ENCODE data around the gene UNC79. TPM values are rescaled to one million over a fixed set of nuclear protein-coding genes. Genes with fewer than 3 reads are reported as not detected.

The UNC79 gene
- total RNA-seq, 1 experiment from 2014 or later: not detected

- Histone ChIP-seq H3K4me1 (ENCODE audit: insufficient read depth, low read length) (no peaks in the 10 kb centered on the region), H3K9me2 (replicated peaks; ENCODE audit: low read length) (no peaks in the 10 kb centered on the region), H3K4me2 (ENCODE audit: low read length) (no peak overlapping the region), H3K27me3 (ENCODE audit: low read length) (peaks cover 11% of the 10 kb centered on the region; the same call in 1 of the 2 replicates), H3K4me3 (ENCODE audit: low read length) (no peak overlapping the region), H3K9me3 (ENCODE audit: low read length) (no peaks in the 10 kb centered on the region), H4K20me1 (ENCODE audit: low read length) (no peaks in the 10 kb centered on the region), H3K27ac (ENCODE audit: low read length) (no peak overlapping the region), H3K9ac (ENCODE audit: low read length) (no peak overlapping the region), H3F3A (ENCODE audit: low read length, unreplicated experiment) (no peaks in the 10 kb centered on the region), H3K36me3 (ENCODE audit: low read depth, low read length) (no peaks in the 10 kb centered on the region), H3K79me2 (ENCODE audit: low read length) (no peaks in the 10 kb centered on the region), H2AFZ (ENCODE audit: low read length) (no peak overlapping the region)
- intact Hi-C loops (cut with micrococcal nuclease): no loop called here
- CTCF ChIA-PET: no interaction called here
- DNase-seq (no peak), ATAC-seq (no peak)
- TF ChIP-seq EZH2phosphoT487 (IDR thresholded peaks at IDR 0.05; ENCODE audit: borderline replicate concordance, low read length) (no peak), EZH2 (IDR thresholded peaks at IDR 0.05; ENCODE audit: low read length, unreplicated experiment) (no peak)
- TF ChIP-seq, protein P1, sequence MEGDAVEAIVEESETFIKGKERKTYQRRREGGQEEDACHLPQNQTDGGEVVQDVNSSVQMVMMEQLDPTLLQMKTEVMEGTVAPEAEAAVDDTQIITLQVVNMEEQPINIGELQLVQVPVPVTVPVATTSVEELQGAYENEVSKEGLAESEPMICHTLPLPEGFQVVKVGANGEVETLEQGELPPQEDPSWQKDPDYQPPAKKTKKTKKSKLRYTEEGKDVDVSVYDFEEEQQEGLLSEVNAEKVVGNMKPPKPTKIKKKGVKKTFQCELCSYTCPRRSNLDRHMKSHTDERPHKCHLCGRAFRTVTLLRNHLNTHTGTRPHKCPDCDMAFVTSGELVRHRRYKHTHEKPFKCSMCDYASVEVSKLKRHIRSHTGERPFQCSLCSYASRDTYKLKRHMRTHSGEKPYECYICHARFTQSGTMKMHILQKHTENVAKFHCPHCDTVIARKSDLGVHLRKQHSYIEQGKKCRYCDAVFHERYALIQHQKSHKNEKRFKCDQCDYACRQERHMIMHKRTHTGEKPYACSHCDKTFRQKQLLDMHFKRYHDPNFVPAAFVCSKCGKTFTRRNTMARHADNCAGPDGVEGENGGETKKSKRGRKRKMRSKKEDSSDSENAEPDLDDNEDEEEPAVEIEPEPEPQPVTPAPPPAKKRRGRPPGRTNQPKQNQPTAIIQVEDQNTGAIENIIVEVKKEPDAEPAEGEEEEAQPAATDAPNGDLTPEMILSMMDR (conservative IDR thresholded peaks at IDR 0.05; ENCODE audit: low read depth, low read length): no peak
- no TSS peak for BruUV-seq (replicated peaks)
- POLR2A ChIA-PET (ENCODE audit: unreplicated experiment): no interaction called here
Observed at GRCh38 chr14:93728651-93729016, 297.9 kb downstream of the UNC79 start.

- Histone ChIP-seq H3K9ac (ENCODE audit: low read length) (no peak overlapping the region), H3K4me1 (ENCODE audit: insufficient read depth, low read length) (no peaks in the 10 kb centered on the region), H3K27me3 (ENCODE audit: low read length) (peaks cover 15% of the 10 kb centered on the region; the same call in 1 of the 2 replicates), H3K36me3 (ENCODE audit: low read depth, low read length) (no peaks in the 10 kb centered on the region), H3K27ac (ENCODE audit: low read length) (no peak overlapping the region), H3K4me3 (ENCODE audit: low read length) (no peak overlapping the region), H3K9me3 (ENCODE audit: low read length) (no peaks in the 10 kb centered on the region), H3K79me2 (ENCODE audit: low read length) (no peaks in the 10 kb centered on the region), H4K20me1 (ENCODE audit: low read length) (no peaks in the 10 kb centered on the region), H3K4me2 (ENCODE audit: low read length) (no peak overlapping the region), H2AFZ (ENCODE audit: low read length) (no peak overlapping the region), H3F3A (ENCODE audit: low read length, unreplicated experiment) (no peaks in the 10 kb centered on the region), H3K9me2 (replicated peaks; ENCODE audit: low read length) (no peaks in the 10 kb centered on the region)
- ATAC-seq: no peak
- ChIA-PET CTCF (no interaction called here), POLR2A (ENCODE audit: unreplicated experiment) (no interaction called here)
- peak; percentile 43 for DNase-seq
- intact Hi-C loops (cut with micrococcal nuclease): no loop called here
- BruUV-seq (replicated peaks): no TSS peak
- TF ChIP-seq EZH2phosphoT487 (IDR thresholded peaks at IDR 0.05; ENCODE audit: borderline replicate concordance, low read length) (no peak), EZH2 (IDR thresholded peaks at IDR 0.05; ENCODE audit: low read length, unreplicated experiment) (no peak)
- TF ChIP-seq, protein P1 (conservative IDR thresholded peaks at IDR 0.05; ENCODE audit: low read depth, low read length): no peak
Observed at GRCh38 chr14:93729993-93730392, 299.3 kb downstream of the UNC79 start.

GRCh38 chr14:93731753-93732152 lies 301.0 kb downstream of the UNC79 start:
- Histone ChIP-seq H3K4me2 (ENCODE audit: low read length) (no peak overlapping the region), H2AFZ (ENCODE audit: low read length) (no peak overlapping the region), H3F3A (ENCODE audit: low read length, unreplicated experiment) (no peaks in the 10 kb centered on the region), H3K9me3 (ENCODE audit: low read length) (no peaks in the 10 kb centered on the region), H3K36me3 (ENCODE audit: low read depth, low read length) (no peaks in the 10 kb centered on the region), H3K27ac (ENCODE audit: low read length) (no peak overlapping the region), H3K4me3 (ENCODE audit: low read length) (no peak overlapping the region), H3K27me3 (ENCODE audit: low read length) (peaks cover 19% of the 10 kb centered on the region; the same call in 1 of the 2 replicates), H3K9ac (ENCODE audit: low read length) (no peak overlapping the region), H3K4me1 (ENCODE audit: insufficient read depth, low read length) (no peaks in the 10 kb centered on the region), H3K9me2 (replicated peaks; ENCODE audit: low read length) (no peaks in the 10 kb centered on the region), H3K79me2 (ENCODE audit: low read length) (no peaks in the 10 kb centered on the region), H4K20me1 (ENCODE audit: low read length) (no peaks in the 10 kb centered on the region)
- ATAC-seq (no peak), DNase-seq (no peak)
- POLR2A ChIA-PET (ENCODE audit: unreplicated experiment): no interaction called here
- TF ChIP-seq EZH2 (IDR thresholded peaks at IDR 0.05; ENCODE audit: low read length, unreplicated experiment) (no peak), EZH2phosphoT487 (IDR thresholded peaks at IDR 0.05; ENCODE audit: borderline replicate concordance, low read length) (no peak)
- TF ChIP-seq, protein P1 (conservative IDR thresholded peaks at IDR 0.05; ENCODE audit: low read depth, low read length): no peak
- CTCF ChIA-PET: no interaction called here
- intact Hi-C loops (cut with micrococcal nuclease): no loop called here
- BruUV-seq (replicated peaks): no TSS peak

All from PC-3 (cell line).